ENCODE results near the gene TEAD4.

Gene TEAD4

DNA sequence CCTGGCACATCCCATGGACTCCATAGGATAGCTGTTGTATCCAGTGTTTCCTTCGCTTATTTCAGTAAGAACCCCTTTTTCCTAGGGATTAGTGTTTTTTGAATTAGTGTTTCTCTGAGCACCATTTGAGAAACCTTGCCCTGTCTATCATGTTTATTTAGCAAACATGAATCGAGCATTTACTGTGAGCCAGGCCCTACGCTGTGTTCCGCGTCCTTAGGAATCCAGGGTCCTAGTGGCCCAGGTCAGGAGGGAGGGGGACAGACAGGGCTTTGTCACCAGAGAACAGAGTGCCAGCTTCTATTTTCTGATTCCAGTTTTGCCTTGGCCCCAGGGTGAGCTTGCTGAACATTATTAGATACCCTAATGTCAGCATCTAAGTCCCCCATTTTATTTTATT lies 2.5 kb downstream of the TEAD4 start:
- ChIA-PET CTCF (interaction anchor here (0.7 to 1.1 kb wide), 4 partner anchors 9 to 77 kb away, joined by 3 to 4 read pairs (median 3); no protein-coding TSS in a partner anchor), POLR2A (interaction anchor here (1.0 kb wide), 1 partner anchor 77 kb away, joined by 6 read pairs; no protein-coding TSS in a partner anchor)
- TF ChIP-seq CTCF (IDR thresholded peaks at IDR 0.05; ENCODE audit: insufficient read depth, low read length, missing control alignments), result no peak
- no peak for DNase-seq (ENCODE audit: low read depth, low spot score)
- peak overlapping the region; percentile 80 for H3K4me3 ChIP-seq (ENCODE audit: low read depth, low read length)

DNA sequence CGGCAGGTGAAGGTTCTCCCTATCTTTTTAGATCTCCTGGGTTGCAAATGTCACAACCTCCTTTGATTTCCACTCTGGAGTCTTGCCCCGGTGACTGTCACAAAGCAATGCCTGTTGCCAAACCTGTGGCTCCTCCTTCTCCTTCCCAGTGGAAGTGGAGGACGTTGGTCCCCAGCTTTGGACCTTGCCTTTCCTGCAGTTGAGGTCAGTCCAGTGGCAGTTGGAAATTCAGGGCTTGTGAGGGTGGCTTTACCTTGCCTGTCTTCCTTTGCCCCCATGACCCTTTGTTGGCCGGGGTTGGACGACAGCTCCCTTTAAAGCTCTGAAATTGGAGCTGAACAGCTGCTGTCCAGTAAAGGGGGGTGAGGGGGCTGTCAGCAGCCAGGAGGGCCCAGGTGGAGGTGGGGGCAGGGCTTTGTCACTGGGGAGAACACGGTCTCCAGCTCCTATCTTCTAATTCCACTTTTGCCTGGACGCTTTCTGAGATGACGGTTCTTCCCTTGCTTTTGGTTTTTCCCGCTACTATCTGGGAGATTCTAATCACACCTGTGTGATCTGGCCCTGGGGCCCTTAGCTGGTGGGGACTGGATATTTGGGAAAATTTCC lies 4.1 kb downstream of the TEAD4 start:
- ChIA-PET CTCF (interaction anchor here (1.2 to 2.0 kb wide), 3 partner anchors 11 to 109 kb away, joined by 3 to 6 read pairs (median 5); no protein-coding TSS in a partner anchor), POLR2A (interaction anchor here (0.6 kb wide), 1 partner anchor 14 kb away, joined by 3 read pairs; no protein-coding TSS in a partner anchor)
- no peak for TF ChIP-seq CTCF (IDR thresholded peaks at IDR 0.05; ENCODE audit: insufficient read depth, low read length, missing control alignments)
- H3K4me3 ChIP-seq (ENCODE audit: low read depth, low read length), result no peak overlapping the region
- DNase-seq (ENCODE audit: low read depth, low spot score), result no peak

- CTCF ChIA-PET, result interaction anchor here (1.2 to 2.0 kb wide), 3 partner anchors 10 to 109 kb away, joined by 3 to 6 read pairs (median 5); no protein-coding TSS in a partner anchor
- no peak for TF ChIP-seq CTCF (IDR thresholded peaks at IDR 0.05; ENCODE audit: insufficient read depth, low read length, missing control alignments)
- POLR2A ChIA-PET, result interaction anchor here (0.7 kb wide), 1 partner anchor 25 kb away, joined by 3 read pairs; no protein-coding TSS in a partner anchor
- no peak for DNase-seq (ENCODE audit: low read depth, low spot score)
- H3K4me3 ChIP-seq (ENCODE audit: low read depth, low read length), result no peak overlapping the region
Measured at GRCh38 chr12:2963760-2964292, 4.6 kb downstream of the TEAD4 start.

DNA sequence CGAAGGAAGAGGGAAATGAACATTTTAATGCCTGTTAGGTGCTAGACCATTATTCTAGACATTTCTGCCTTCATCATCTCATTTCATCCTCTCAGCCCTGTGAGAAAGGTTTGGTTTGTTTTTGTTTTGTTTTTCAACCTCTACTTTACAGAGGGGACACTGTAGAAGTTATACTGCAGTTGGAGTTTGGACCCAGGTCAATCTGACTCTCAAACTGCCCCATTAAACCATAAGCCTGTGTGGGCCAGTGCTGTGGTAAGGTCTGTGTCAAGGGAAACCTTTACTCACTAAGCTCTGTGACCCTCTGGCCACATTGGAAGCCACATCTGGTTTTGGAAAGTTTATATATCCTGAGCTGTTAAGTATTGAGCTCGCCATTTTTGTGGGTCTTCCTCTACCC lies 8.5 kb downstream of the TEAD4 start:
- no peak for TF ChIP-seq CTCF (IDR thresholded peaks at IDR 0.05; ENCODE audit: insufficient read depth, low read length, missing control alignments)
- H3K4me3 ChIP-seq (ENCODE audit: low read depth, low read length), result no peak overlapping the region
- POLR2A ChIA-PET, result no interaction called here
- CTCF ChIA-PET, result interaction anchor here (0.9 kb wide), 1 partner anchor 67 kb away, joined by 3 read pairs; no protein-coding TSS in a partner anchor
- no peak for DNase-seq (ENCODE audit: low read depth, low spot score)

GRCh38 chr12:2970744-2971143 lies 11.5 kb downstream of the TEAD4 start:
- ChIA-PET CTCF (interaction anchor here (0.9 kb wide), 1 partner anchor 9 kb away, joined by 3 read pairs; no protein-coding TSS in a partner anchor), POLR2A (no interaction called here)
- no peak overlapping the region for H3K4me3 ChIP-seq (ENCODE audit: low read depth, low read length)
- TF ChIP-seq CTCF (IDR thresholded peaks at IDR 0.05; ENCODE audit: insufficient read depth, low read length, missing control alignments), result no peak
- no peak for DNase-seq (ENCODE audit: low read depth, low spot score)

DNA sequence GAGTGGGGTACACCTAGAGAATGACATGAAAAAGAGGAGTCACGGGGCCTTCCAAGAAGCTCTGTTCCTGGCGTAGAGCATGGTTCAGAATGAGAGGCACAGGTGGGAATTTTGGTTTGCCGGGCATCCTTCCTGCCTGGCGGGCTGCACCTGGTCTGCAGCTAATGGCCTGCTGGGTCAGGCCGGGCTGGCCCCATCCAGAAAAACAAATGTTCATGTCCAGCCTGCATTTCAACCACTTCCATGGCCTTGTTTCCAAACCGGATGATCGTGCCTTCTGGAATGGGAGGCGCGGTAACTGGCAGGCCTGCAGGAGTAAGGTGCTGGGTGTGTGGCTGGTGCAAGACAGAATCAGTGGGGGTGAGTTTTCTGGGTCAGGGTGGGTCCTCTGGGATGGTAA lies 14.4 kb downstream of the TEAD4 start:
- no peak for TF ChIP-seq CTCF (IDR thresholded peaks at IDR 0.05; ENCODE audit: insufficient read depth, low read length, missing control alignments)
- no peak for DNase-seq (ENCODE audit: low read depth, low spot score)
- ChIA-PET POLR2A (no interaction called here), CTCF (interaction anchor here (1.4 kb wide), 2 partner anchors 10 to 12 kb away, joined by 3 to 6 read pairs; no protein-coding TSS in a partner anchor)
- H3K4me3 ChIP-seq (ENCODE audit: low read depth, low read length), result no peak overlapping the region
